WTC11 (cell line): ENCODE data around the gene AGAP1. TPM values are rescaled to one million over a fixed set of nuclear protein-coding genes. Genes with fewer than 3 reads are reported as not detected.

Experiments used
- ATAC-seq: fragments of 200-7000 bp; cut with Tn5 transposase; 2 replicates; pipeline ENCODE4 v1.10.0; 2021; ENCODE audit warnings: mild to moderate bottlenecking, moderate library complexity
- CTCF ChIA-PET: fragments of 300-600 bp; sonication (Branson Sonifier 250); formaldehyde crosslinking; loops from one replicate; lab custom pipeline; 2021; ENCODE audit warnings: antibody characterized with exemption; lab: Charles Lee
- POLR2A ChIA-PET: fragments of 350-600 bp; sonication (Branson Sonifier 250); formaldehyde crosslinking; loops from one replicate; lab custom pipeline; 2021; ENCODE audit warnings: antibody characterized with exemption; lab: Charles Lee
- DNase-seq: peaks from one replicate; pipeline ENCODE4 v3.0.0; 2021; ENCODE audit warnings: low spot score
- H3K27ac Mint-ChIP-seq: 2 replicates; pipeline ENCODE4 v1.8.0; 2021; ENCODE audit warnings: mixed read lengths
- H3K27me3 Mint-ChIP-seq: 2 replicates; pipeline ENCODE4 v1.8.0; 2021; ENCODE audit warnings: low read depth, mild to moderate bottlenecking, moderate library complexity, mixed read lengths
- H3K36me3 Mint-ChIP-seq: 2 replicates; pipeline ENCODE4 v1.8.0; 2021; ENCODE audit warnings: mixed read lengths
- H3K4me1 Mint-ChIP-seq: 2 replicates; pipeline ENCODE4 v1.8.0; 2022; ENCODE audit warnings: mixed read lengths
- H3K4me3 Mint-ChIP-seq: 2 replicates; pipeline ENCODE4 v1.8.0; 2021; ENCODE audit warnings: mild to moderate bottlenecking, moderate library complexity, mixed read lengths
- H3K9me3 Mint-ChIP-seq: 2 replicates; pipeline ENCODE4 v1.8.0; 2021; ENCODE audit warnings: mixed read lengths
- CREB1 ChIP-seq: sonication (generic); formaldehyde crosslinking; IDR thresholded peaks from 2 replicates; pipeline ENCODE4 v1.8.0; 2023; ENCODE audit warnings: mild to moderate bottlenecking, missing genetic modification reagents
- FOXK1 ChIP-seq: sonication (generic); formaldehyde crosslinking; IDR thresholded peaks from 2 replicates; pipeline ENCODE4 v1.8.0; 2022; ENCODE audit warnings: mild to moderate bottlenecking, moderate library complexity, missing genetic modification reagents
- GABPB1 ChIP-seq: sonication (generic); formaldehyde crosslinking; IDR thresholded peaks from 2 replicates; pipeline ENCODE4 v1.8.1; 2023; ENCODE audit warnings: mild to moderate bottlenecking, missing genetic modification reagents
- GRHL2 ChIP-seq: fragments of 250-450 bp; sonication (Bioruptor Pico); IDR thresholded peaks from 2 replicates; pipeline ENCODE4 v1.8.0; 2022; ENCODE audit warnings: mild to moderate bottlenecking, moderate library complexity; ENCODE audit not compliant: insufficient replicate concordance, severe bottlenecking
- JAZF1 ChIP-seq: fragments of 250-450 bp; sonication (Bioruptor Pico); IDR thresholded peaks from 2 replicates; pipeline ENCODE4 v1.9.0; 2021; ENCODE audit warnings: moderate library complexity, mild to moderate bottlenecking, inconsistent platforms
- NFATC4 ChIP-seq: fragments of 250-450 bp; sonication (Bioruptor Pico); IDR thresholded peaks from 2 replicates; pipeline ENCODE4 v1.9.0; 2021; ENCODE audit warnings: mild to moderate bottlenecking
- NR2C2 ChIP-seq: sonication (generic); formaldehyde crosslinking; IDR thresholded peaks from 2 replicates; pipeline ENCODE4 v1.8.0; 2022; ENCODE audit warnings: mild to moderate bottlenecking, missing genetic modification reagents
- RELA ChIP-seq: sonication (generic); formaldehyde crosslinking; IDR thresholded peaks from 2 replicates; pipeline ENCODE4 v1.8.1; 2022; ENCODE audit warnings: missing genetic modification reagents, mild to moderate bottlenecking, borderline replicate concordance
- TEAD4 ChIP-seq: sonication (generic); formaldehyde crosslinking; IDR thresholded peaks from 2 replicates; pipeline ENCODE4 v1.8.0; 2022; ENCODE audit warnings: mild to moderate bottlenecking, missing genetic modification reagents
- ZNF423 ChIP-seq: fragments of 250-450 bp; sonication (Bioruptor Pico); IDR thresholded peaks from 2 replicates; pipeline ENCODE4 v2.1.2; 2022; ENCODE audit warnings: mild to moderate bottlenecking, moderate library complexity
- total RNA-seq: library from RNA; stranded (reverse); gene quantifications from 3 replicates; pipeline ENCODE4 v1.2.3, GENCODE V29; 2021
- TF ChIP-seq, protein P1 (sequence below): sonication (generic); formaldehyde crosslinking; IDR thresholded peaks from 2 replicates; pipeline ENCODE4 v1.8.1; 2022; ENCODE audit warnings: low read depth, missing genetic modification reagents, borderline replicate concordance
- TF ChIP-seq, protein P2 (sequence below): fragments of 250-450 bp; sonication (Bioruptor Pico); IDR thresholded peaks from 2 replicates; pipeline ENCODE4 v2.1.2; 2022; ENCODE audit warnings: mild to moderate bottlenecking, moderate library complexity
- TF ChIP-seq, protein P3 (sequence below): sonication (generic); formaldehyde crosslinking; IDR thresholded peaks from 2 replicates; pipeline ENCODE4 v1.8.0; 2022; ENCODE audit warnings: missing genetic modification reagents
- TF ChIP-seq, protein P4 (sequence below): sonication (generic); formaldehyde crosslinking; IDR thresholded peaks from 2 replicates; pipeline ENCODE4 v1.8.1; 2023; ENCODE audit warnings: mild to moderate bottlenecking, missing genetic modification reagents, moderate library complexity
- TF ChIP-seq, protein P5 (sequence below): fragments of 250-450 bp; sonication (Bioruptor Pico); IDR thresholded peaks from 2 replicates; pipeline ENCODE4 v1.9.0; 2021; ENCODE audit warnings: moderate library complexity, mild to moderate bottlenecking, inconsistent platforms, borderline replicate concordance
- TF ChIP-seq, protein P6 (sequence below): sonication (generic); formaldehyde crosslinking; IDR thresholded peaks from 2 replicates; pipeline ENCODE4 v1.8.0; 2023; ENCODE audit warnings: mild to moderate bottlenecking, missing genetic modification reagents
- TF ChIP-seq, protein P7 (sequence below): sonication (generic); formaldehyde crosslinking; IDR thresholded peaks from 2 replicates; pipeline ENCODE4 v1.8.1; 2022; ENCODE audit warnings: mild to moderate bottlenecking, moderate library complexity, missing genetic modification reagents
- TF ChIP-seq, protein P8 (sequence below): sonication (generic); formaldehyde crosslinking; conservative IDR thresholded peaks from 2 replicates; pipeline ENCODE4 v1.8.1; 2023; ENCODE audit warnings: mild to moderate bottlenecking, low read depth, missing genetic modification reagents, moderate library complexity

AGAP1 gene
- total RNA-seq, 1 experiment from 2014 or later = 49.3 TPM

DNA sequence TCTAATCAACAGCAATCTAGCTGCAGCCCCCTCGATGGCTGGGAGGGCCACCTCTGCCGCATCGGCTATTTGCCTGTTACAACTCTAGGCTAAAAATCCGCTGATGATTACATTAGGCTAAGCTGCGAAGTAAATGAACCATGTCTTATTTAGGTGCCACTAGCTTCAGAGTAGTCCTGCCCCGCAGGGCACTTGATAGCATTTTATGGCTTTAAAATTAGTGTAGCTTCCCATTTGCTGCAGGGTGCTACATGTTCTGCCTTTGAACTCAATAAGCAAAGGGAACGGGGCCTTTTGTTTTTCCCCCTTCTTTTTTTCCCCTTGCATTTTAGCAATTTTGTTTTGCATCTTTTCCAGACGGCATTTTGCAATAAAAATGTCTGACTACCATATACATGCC, 404.1 kb downstream of the AGAP1 start:
- DNase-seq = no peak
- POLR2A ChIA-PET = no interaction called here

DNA sequence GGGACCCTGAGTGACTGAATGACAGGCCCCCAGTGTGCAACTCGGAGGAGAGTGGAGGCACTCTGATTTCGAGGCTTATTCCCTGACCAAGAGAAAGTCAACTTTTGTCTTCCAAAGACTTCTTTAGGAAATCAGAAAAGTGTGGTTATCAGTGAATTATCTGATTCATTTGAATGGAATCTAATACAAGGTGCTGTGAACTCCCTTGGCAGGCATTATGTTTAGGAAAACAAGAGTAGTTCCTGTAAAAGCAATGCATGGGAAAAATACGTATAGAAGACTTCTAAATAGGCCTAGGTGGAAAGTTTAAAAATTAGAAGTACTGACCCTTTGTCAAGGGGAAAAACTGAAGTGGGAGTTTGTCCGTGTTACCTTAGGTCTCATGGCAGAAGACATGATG, 404.9 kb downstream of the AGAP1 start:
- peaks cover 4% of the 10 kb centered on the region for H3K27me3 Mint-ChIP-seq
- POLR2A ChIA-PET = no interaction called here
- 0 out of 2 replicates have a peak, but pooled peaks cover 4% of the 10 kb centered on the region for H3K9me3 Mint-ChIP-seq
- H3K36me3 Mint-ChIP-seq = peaks cover 11% of the 10 kb centered on the region
- peaks cover 11% of the 10 kb centered on the region for H3K4me1 Mint-ChIP-seq
- ATAC-seq (no peak), DNase-seq (no peak)
- H3K27ac Mint-ChIP-seq = no peak overlapping the region
- no peak overlapping the region for H3K4me3 Mint-ChIP-seq
- CTCF ChIA-PET = interaction anchor here (1.1 kb wide), 1 partner anchor 343 kb away, joined by 3 read pairs; no protein-coding TSS in a partner anchor
- TF ChIP-seq, protein P1, sequence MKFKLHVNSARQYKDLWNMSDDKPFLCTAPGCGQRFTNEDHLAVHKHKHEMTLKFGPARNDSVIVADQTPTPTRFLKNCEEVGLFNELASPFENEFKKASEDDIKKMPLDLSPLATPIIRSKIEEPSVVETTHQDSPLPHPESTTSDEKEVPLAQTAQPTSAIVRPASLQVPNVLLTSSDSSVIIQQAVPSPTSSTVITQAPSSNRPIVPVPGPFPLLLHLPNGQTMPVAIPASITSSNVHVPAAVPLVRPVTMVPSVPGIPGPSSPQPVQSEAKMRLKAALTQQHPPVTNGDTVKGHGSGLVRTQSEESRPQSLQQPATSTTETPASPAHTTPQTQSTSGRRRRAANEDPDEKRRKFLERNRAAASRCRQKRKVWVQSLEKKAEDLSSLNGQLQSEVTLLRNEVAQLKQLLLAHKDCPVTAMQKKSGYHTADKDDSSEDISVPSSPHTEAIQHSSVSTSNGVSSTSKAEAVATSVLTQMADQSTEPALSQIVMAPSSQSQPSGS (CRISPR knock-in tag) = no peak
- TF ChIP-seq, protein P2, sequence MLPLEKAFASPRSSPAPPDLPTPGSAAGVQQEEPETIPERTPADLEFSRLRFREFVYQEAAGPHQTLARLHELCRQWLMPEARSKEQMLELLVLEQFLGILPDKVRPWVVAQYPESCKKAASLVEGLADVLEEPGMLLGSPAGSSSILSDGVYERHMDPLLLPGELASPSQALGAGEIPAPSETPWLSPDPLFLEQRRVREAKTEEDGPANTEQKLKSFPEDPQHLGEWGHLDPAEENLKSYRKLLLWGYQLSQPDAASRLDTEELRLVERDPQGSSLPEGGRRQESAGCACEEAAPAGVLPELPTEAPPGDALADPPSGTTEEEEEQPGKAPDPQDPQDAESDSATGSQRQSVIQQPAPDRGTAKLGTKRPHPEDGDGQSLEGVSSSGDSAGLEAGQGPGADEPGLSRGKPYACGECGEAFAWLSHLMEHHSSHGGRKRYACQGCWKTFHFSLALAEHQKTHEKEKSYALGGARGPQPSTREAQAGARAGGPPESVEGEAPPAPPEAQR (CRISPR knock-in tag) = no peak
- no peak for TF ChIP-seq JAZF1 (CRISPR knock-in tag)
- TF ChIP-seq, protein P3, sequence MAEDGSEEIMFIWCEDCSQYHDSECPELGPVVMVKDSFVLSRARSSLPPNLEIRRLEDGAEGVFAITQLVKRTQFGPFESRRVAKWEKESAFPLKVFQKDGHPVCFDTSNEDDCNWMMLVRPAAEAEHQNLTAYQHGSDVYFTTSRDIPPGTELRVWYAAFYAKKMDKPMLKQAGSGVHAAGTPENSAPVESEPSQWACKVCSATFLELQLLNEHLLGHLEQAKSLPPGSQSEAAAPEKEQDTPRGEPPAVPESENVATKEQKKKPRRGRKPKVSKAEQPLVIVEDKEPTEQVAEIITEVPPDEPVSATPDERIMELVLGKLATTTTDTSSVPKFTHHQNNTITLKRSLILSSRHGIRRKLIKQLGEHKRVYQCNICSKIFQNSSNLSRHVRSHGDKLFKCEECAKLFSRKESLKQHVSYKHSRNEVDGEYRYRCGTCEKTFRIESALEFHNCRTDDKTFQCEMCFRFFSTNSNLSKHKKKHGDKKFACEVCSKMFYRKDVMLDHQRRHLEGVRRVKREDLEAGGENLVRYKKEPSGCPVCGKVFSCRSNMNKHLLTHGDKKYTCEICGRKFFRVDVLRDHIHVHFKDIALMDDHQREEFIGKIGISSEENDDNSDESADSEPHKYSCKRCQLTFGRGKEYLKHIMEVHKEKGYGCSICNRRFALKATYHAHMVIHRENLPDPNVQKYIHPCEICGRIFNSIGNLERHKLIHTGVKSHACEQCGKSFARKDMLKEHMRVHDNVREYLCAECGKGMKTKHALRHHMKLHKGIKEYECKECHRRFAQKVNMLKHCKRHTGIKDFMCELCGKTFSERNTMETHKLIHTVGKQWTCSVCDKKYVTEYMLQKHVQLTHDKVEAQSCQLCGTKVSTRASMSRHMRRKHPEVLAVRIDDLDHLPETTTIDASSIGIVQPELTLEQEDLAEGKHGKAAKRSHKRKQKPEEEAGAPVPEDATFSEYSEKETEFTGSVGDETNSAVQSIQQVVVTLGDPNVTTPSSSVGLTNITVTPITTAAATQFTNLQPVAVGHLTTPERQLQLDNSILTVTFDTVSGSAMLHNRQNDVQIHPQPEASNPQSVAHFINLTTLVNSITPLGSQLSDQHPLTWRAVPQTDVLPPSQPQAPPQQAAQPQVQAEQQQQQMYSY = no peak
- no peak for TF ChIP-seq NFATC4
- TF ChIP-seq NR2C2 = no peak
- no peak for TF ChIP-seq GABPB1 (CRISPR knock-in tag)
- TF ChIP-seq GRHL2 (CRISPR knock-in tag) = no peak
- TF ChIP-seq TEAD4 (CRISPR knock-in tag) = no peak
- TF ChIP-seq, protein P4, sequence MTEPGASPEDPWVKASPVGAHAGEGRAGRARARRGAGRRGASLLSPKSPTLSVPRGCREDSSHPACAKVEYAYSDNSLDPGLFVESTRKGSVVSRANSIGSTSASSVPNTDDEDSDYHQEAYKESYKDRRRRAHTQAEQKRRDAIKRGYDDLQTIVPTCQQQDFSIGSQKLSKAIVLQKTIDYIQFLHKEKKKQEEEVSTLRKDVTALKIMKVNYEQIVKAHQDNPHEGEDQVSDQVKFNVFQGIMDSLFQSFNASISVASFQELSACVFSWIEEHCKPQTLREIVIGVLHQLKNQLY (CRISPR knock-in tag) = no peak
- TF ChIP-seq CREB1 (CRISPR knock-in tag) = no peak
- TF ChIP-seq FOXK1 (CRISPR knock-in tag) = no peak
- TF ChIP-seq RELA (CRISPR knock-in tag) = no peak
- TF ChIP-seq, protein P5, sequence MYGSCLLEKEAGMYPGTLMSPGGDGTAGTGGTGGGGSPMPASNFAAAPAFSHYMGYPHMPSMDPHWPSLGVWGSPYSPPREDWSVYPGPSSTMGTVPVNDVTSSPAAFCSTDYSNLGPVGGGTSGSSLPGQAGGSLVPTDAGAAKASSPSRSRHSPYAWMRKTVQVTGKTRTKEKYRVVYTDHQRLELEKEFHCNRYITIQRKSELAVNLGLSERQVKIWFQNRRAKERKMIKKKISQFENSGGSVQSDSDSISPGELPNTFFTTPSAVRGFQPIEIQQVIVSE (CRISPR knock-in tag) = no peak

More for the DNA sequence above, 404.1 kb downstream of the AGAP1 start:
- CTCF ChIA-PET = interaction anchor here (1.1 kb wide), 1 partner anchor 344 kb away, joined by 3 read pairs; no protein-coding TSS in a partner anchor
- 0 out of 2 replicates have a peak, but pooled peaks cover 4% of the 10 kb centered on the region for H3K9me3 Mint-ChIP-seq
- H3K4me1 Mint-ChIP-seq = 0 out of 2 replicates have a peak, but pooled peaks cover 4% of the 10 kb centered on the region
- no peak overlapping the region for H3K27ac Mint-ChIP-seq
- H3K4me3 Mint-ChIP-seq = no peak overlapping the region
- TF ChIP-seq, protein P6, sequence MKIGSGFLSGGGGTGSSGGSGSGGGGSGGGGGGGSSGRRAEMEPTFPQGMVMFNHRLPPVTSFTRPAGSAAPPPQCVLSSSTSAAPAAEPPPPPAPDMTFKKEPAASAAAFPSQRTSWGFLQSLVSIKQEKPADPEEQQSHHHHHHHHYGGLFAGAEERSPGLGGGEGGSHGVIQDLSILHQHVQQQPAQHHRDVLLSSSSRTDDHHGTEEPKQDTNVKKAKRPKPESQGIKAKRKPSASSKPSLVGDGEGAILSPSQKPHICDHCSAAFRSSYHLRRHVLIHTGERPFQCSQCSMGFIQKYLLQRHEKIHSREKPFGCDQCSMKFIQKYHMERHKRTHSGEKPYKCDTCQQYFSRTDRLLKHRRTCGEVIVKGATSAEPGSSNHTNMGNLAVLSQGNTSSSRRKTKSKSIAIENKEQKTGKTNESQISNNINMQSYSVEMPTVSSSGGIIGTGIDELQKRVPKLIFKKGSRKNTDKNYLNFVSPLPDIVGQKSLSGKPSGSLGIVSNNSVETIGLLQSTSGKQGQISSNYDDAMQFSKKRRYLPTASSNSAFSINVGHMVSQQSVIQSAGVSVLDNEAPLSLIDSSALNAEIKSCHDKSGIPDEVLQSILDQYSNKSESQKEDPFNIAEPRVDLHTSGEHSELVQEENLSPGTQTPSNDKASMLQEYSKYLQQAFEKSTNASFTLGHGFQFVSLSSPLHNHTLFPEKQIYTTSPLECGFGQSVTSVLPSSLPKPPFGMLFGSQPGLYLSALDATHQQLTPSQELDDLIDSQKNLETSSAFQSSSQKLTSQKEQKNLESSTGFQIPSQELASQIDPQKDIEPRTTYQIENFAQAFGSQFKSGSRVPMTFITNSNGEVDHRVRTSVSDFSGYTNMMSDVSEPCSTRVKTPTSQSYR (CRISPR knock-in tag) = no peak
- TF ChIP-seq, protein P7, sequence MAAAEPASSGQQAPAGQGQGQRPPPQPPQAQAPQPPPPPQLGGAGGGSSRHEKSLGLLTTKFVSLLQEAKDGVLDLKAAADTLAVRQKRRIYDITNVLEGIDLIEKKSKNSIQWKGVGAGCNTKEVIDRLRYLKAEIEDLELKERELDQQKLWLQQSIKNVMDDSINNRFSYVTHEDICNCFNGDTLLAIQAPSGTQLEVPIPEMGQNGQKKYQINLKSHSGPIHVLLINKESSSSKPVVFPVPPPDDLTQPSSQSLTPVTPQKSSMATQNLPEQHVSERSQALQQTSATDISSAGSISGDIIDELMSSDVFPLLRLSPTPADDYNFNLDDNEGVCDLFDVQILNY (CRISPR knock-in tag) = no peak
- no peak for TF ChIP-seq ZNF423 (CRISPR knock-in tag)
- TF ChIP-seq, protein P8, sequence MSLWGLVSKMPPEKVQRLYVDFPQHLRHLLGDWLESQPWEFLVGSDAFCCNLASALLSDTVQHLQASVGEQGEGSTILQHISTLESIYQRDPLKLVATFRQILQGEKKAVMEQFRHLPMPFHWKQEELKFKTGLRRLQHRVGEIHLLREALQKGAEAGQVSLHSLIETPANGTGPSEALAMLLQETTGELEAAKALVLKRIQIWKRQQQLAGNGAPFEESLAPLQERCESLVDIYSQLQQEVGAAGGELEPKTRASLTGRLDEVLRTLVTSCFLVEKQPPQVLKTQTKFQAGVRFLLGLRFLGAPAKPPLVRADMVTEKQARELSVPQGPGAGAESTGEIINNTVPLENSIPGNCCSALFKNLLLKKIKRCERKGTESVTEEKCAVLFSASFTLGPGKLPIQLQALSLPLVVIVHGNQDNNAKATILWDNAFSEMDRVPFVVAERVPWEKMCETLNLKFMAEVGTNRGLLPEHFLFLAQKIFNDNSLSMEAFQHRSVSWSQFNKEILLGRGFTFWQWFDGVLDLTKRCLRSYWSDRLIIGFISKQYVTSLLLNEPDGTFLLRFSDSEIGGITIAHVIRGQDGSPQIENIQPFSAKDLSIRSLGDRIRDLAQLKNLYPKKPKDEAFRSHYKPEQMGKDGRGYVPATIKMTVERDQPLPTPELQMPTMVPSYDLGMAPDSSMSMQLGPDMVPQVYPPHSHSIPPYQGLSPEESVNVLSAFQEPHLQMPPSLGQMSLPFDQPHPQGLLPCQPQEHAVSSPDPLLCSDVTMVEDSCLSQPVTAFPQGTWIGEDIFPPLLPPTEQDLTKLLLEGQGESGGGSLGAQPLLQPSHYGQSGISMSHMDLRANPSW (CRISPR knock-in tag) = no peak
- TF ChIP-seq, all 79 proteins: peak for 0
- Mint-ChIP-seq H3K27me3 (peaks cover 4% of the 10 kb centered on the region; the same call in 1 of the 2 replicates), H3K36me3 (peaks cover 15% of the 10 kb centered on the region)
- no peak for ATAC-seq
